Transverse colon (tissue), 4 donors: ENCODE measurements around the gene BTG2. TPM values are rescaled to one million over a fixed set of nuclear protein-coding genes. Genes with fewer than 3 reads are reported as not detected.
"Not testable (repeated sequence)": the region's sequence is repeated elsewhere in the genome, so short reads cannot be mapped to it uniquely, and the experiment has no call there.

Source experiments
- DNase-seq: peaks from one replicate; pipeline ENCODE4 v3.0.0-alpha.2; 2019
- H3K27ac ChIP-seq, 4 donors: fragments of 200-600 bp; sonication (generic); 2 replicates each; pipeline ENCODE4 v1.5.1; 2016 to 2018; ENCODE audit warnings: inconsistent platforms in 4 of 4
- H3K27me3 ChIP-seq: fragments of 200-600 bp; sonication (generic); 2 replicates; pipeline ENCODE4 v1.5.1; 2017; ENCODE audit warnings: inconsistent platforms
- H3K36me3 ChIP-seq, 4 donors: fragments of 200-600 bp; sonication (generic); 2 replicates each; pipeline ENCODE4 v1.5.1; 2017 to 2019; ENCODE audit warnings: inconsistent platforms in 4 of 4
- H3K4me1 ChIP-seq, 4 donors: fragments of 200-600 bp; sonication (generic); 2 replicates each; pipeline ENCODE4 v1.5.1; 2017 to 2020; ENCODE audit warnings: inconsistent platforms in 4 of 4
- H3K4me3 ChIP-seq, 4 donors: fragments of 200-600 bp; sonication (generic); 1 replicate in 1 of 4; 2 replicates in 3 of 4; pipeline versions ENCODE4 v1.5.1 to v1.6.1; 2017 to 2019; ENCODE audit warnings: inconsistent platforms in 4 of 4
- H3K9me3 ChIP-seq, 2 donors: fragments of 200-600 bp; sonication (generic); 2 replicates each; pipeline ENCODE4 v1.5.1; 2017 to 2019; ENCODE audit warnings: inconsistent platforms in 2 of 2
- CTCF ChIP-seq, 5 experiments: fragments of 200-600 bp in 3 of 5; fragments of 450-650 bp in 2 of 5; sonication (generic) in 3 of 5; IDR thresholded peaks; 1 replicate in 2 of 5; 2 replicates in 3 of 5; pipeline ENCODE4 v1.5.1; 2016 to 2017; ENCODE audit warnings: antibody characterized with exemption in 5 of 5, inconsistent platforms in 3 of 5, mild to moderate bottlenecking in 2 of 5, moderate library complexity in 1 of 5
- EP300 ChIP-seq: sonication (generic); formaldehyde crosslinking; IDR thresholded peaks from one replicate; pipeline ENCODE4 v1.6.1; 2017; ENCODE audit warnings: antibody characterized with exemption, low read depth
- POLR2A ChIP-seq: fragments of 450-650 bp; IDR thresholded peaks from one replicate; pipeline ENCODE4 v1.6.1; 2016; ENCODE audit warnings: antibody characterized with exemption, mild to moderate bottlenecking, moderate library complexity
- POLR2AphosphoS5 ChIP-seq, 3 donors: sonication (generic); formaldehyde crosslinking; IDR thresholded peaks; one replicate each; pipeline ENCODE4 v1.6.1; 2016; ENCODE audit warnings: antibody characterized with exemption in 3 of 3
- WGBS, 2 donors: methylation state at CpG; one replicate each; pipeline ENCODE4 v1.1.5; 2018; ENCODE audit warnings: low coverage in 1 of 2; 5-methylcytosine and 5-hydroxymethylcytosine counted together
- in situ Hi-C, 4 donors: fragments of 200-750 bp; cut with MboI; loops; one replicate each; pipeline versions ENCODE4 v1.15.0 to v1.15.1; 2017; ENCODE audit warnings: low sequenced_read_pairs in 3 of 4, low pct_ligation_motif_present in 1 of 4, low pct_unique_long_range_greater_than_20kb in 1 of 4
- intact Hi-C: fragments of 100-400 bp; cut with DNase I; formaldehyde crosslinking; loops from one replicate; pipeline ENCODE4 v1.15.1; 2023; ENCODE audit warnings: low total_unique reads
- total RNA-seq, 4 donors: library from RNA; depleted of rRNA; stranded (reverse); fragments of >200 nt; gene quantifications; one replicate each; pipeline ENCODE4 v1.1.0, GENCODE V29; 2016

The BTG2 gene
- total RNA-seq, 4 donors from 2014 or later: 98.9 to 144 (median 142) TPM

GRCh38 chr1:203296460-203297073 is 8.8 kb upstream of the BTG2 start:
- DNase-seq: no peak
- Histone ChIP-seq H3K27ac (no peak overlapping the region), H3K27me3 (no peaks in the 10 kb centered on the region), H3K9me3 (no peaks in the 10 kb centered on the region), H3K4me1 (peaks cover 2 to 11% (median 9%) of the 10 kb centered on the region in 4 donors), H3K36me3 (no peaks in the 10 kb centered on the region), H3K4me3 (no peak overlapping the region)
- in situ Hi-C loops: no loop called here
- TF ChIP-seq EP300: no peak
- TF ChIP-seq CTCF (IDR thresholded peaks at IDR 0.05): no peak
- TF ChIP-seq POLR2AphosphoS5 (IDR thresholded peaks at IDR 0.05): no peak
- no peak for TF ChIP-seq POLR2A
- intact Hi-C loops: no loop called here
- WGBS, 2 donors: 80 to 100% methylated on average over 2 to 7 of the region's 7 CpGs

GRCh38 chr1:203299169-203299568 is 6.2 kb upstream of the BTG2 start:
- H3K27me3 ChIP-seq: no peaks in the 10 kb centered on the region
- TF ChIP-seq POLR2AphosphoS5 (IDR thresholded peaks at IDR 0.05) (peak in 1 of 3 donors; percentile 20), EP300 (no peak), CTCF (IDR thresholded peaks at IDR 0.05) (no peak)
- H3K9me3 ChIP-seq: no peaks in the 10 kb centered on the region
- peaks cover 0 to 3% (median under 1%) of the 10 kb centered on the region in 4 donors for H3K4me1 ChIP-seq
- 71 to 94% methylated on average over 3 to 4 of the region's 4 CpGs for WGBS, 2 donors
- H3K4me3 ChIP-seq: no peak overlapping the region
- in situ Hi-C loops: no loop called here
- intact Hi-C loops: no loop called here
- H3K36me3 ChIP-seq: no peaks in the 10 kb centered on the region
- H3K27ac ChIP-seq: peak overlapping the region in 2 of 4 donors; percentile 18 to 45
- peak; percentile 63 for DNase-seq

- DNase-seq, H3K9me3 ChIP-seq, H3K4me3 ChIP-seq, H3K36me3 ChIP-seq, in situ Hi-C loops, H3K27me3 ChIP-seq, intact Hi-C loops: not testable (repeated sequence)
- Histone ChIP-seq H3K4me1 (peaks cover 0 to 10% (median 8%) of the 10 kb centered on the region in 4 donors), H3K27ac (peak overlapping the region in 3 of 4 donors; percentile 30 to 54 (median 31))
- WGBS, 2 donors: 86 to 88% methylated on average over 5 to 8 of the region's 8 CpGs
Observed at GRCh38 chr1:203299719-203300429, 5.4 kb upstream of the BTG2 start.

- TF ChIP-seq EP300 (no peak), POLR2AphosphoS5 (IDR thresholded peaks at IDR 0.05) (no peak), CTCF (IDR thresholded peaks at IDR 0.05) (no peak), POLR2A (no peak)
- intact Hi-C loops: no loop called here
- H3K27ac ChIP-seq: peak overlapping the region in 3 of 4 donors; percentile 30 to 54 (median 31)
- DNase-seq: no peak
- no peaks in the 10 kb centered on the region for H3K27me3 ChIP-seq
- H3K36me3 ChIP-seq: no peaks in the 10 kb centered on the region
- H3K4me1 ChIP-seq: peaks cover 0 to 11% (median 9%) of the 10 kb centered on the region in 4 donors
- in situ Hi-C loops: no loop called here
- H3K9me3 ChIP-seq: no peaks in the 10 kb centered on the region
- H3K4me3 ChIP-seq: no peak overlapping the region
- WGBS, 2 donors: 60 to 80% methylated on average over 8 to 11 of the region's 11 CpGs
Observed at GRCh38 chr1:203300441-203301330, 4.6 kb upstream of the BTG2 start.
